Gastrocnemius medialis (tissue), 4 donors: ENCODE measurements around the gene GRIN2A. TPM values are rescaled to one million over a fixed set of nuclear protein-coding genes. Genes with fewer than 3 reads are reported as not detected.

Experiments used
- ATAC-seq, 2 donors: fragments of 150-250 bp; one replicate each; pipeline ENCODE4 v1.9.1; 2016
- DNase-seq, 2 donors: peaks; one replicate each; pipeline ENCODE4 v3.0.0-alpha.2; 2019
- H3K27ac ChIP-seq, 4 donors: fragments of 200-600 bp; sonication (generic); 1 replicate in 1 of 4; 2 replicates in 3 of 4; pipeline ENCODE4 v1.5.1; 2016 to 2018; ENCODE audit warnings: mild to moderate bottlenecking in 2 of 4, moderate library complexity in 1 of 4
- H3K27me3 ChIP-seq, 3 donors: fragments of 200-600 bp; sonication (generic) in 2 of 3; 1 replicate in 1 of 3; 2 replicates in 2 of 3; pipeline versions ENCODE4 v1.5.1 to v1.6.0; 2016 to 2019; ENCODE audit warnings: mild to moderate bottlenecking in 1 of 3, moderate library complexity in 1 of 3
- H3K36me3 ChIP-seq, 2 donors: fragments of 200-600 bp; sonication (generic) in 1 of 2; one replicate each; pipeline ENCODE4 v1.5.1; 2017 to 2018
- H3K4me1 ChIP-seq, 2 donors: fragments of 200-600 bp; sonication (generic) in 1 of 2; one replicate each; pipeline ENCODE4 v1.5.1; 2016 to 2017; ENCODE audit warnings: mild to moderate bottlenecking in 2 of 2
- H3K4me3 ChIP-seq, 4 donors: fragments of 200-600 bp; sonication (generic) in 3 of 4; 1 replicate in 1 of 4; 2 replicates in 3 of 4; pipeline ENCODE4 v1.5.1; 2016 to 2019; ENCODE audit warnings: mild to moderate bottlenecking in 2 of 4
- H3K9me3 ChIP-seq, 3 donors: fragments of 200-600 bp; sonication (generic) in 2 of 3; 1 replicate in 1 of 3; 2 replicates in 2 of 3; pipeline ENCODE4 v1.5.1; 2016 to 2019
- CTCF ChIP-seq, 5 experiments: fragments of 450-650 bp in 3 of 5; fragments of 200-600 bp in 2 of 5; sonication (generic) in 2 of 5; IDR thresholded peaks in 4 of 5; conservative IDR thresholded peaks in 1 of 5; 1 replicate in 4 of 5; 2 replicates in 1 of 5; pipeline ENCODE4 v1.5.1; 2016 to 2019; ENCODE audit warnings: antibody characterized with exemption in 5 of 5, mild to moderate bottlenecking in 3 of 5, moderate library complexity in 3 of 5
- POLR2A ChIP-seq, 2 donors: fragments of 450-650 bp; IDR thresholded peaks; one replicate each; pipeline ENCODE4 v1.6.1; 2017; ENCODE audit warnings: antibody characterized with exemption in 2 of 2, mild to moderate bottlenecking in 2 of 2, moderate library complexity in 2 of 2
- in situ Hi-C, 4 donors: fragments of 200-750 bp; cut with MboI; loops; one replicate each; pipeline versions ENCODE4 v1.15.0 to v1.8.0; 2017; ENCODE audit warnings: low sequenced_read_pairs in 4 of 4
- intact Hi-C: fragments of 100-400 bp; cut with DNase I; formaldehyde crosslinking; loops from one replicate; pipeline ENCODE4 v1.15.1; 2023; ENCODE audit warnings: low total_unique reads
- total RNA-seq, 4 donors: library from RNA; depleted of rRNA; stranded (reverse); fragments of >200 nt; gene quantifications; one replicate each; pipeline versions ENCODE4 v1.1.0 to v1.2.3, GENCODE V29; 2016

GRIN2A gene
- total RNA-seq, 4 donors from 2014 or later = 0.13 to 0.87 TPM; not detected in 2

- H3K4me3 ChIP-seq = no peak overlapping the region
- no peaks in the 10 kb centered on the region for H3K27me3 ChIP-seq
- no peaks in the 10 kb centered on the region for H3K9me3 ChIP-seq
- DNase-seq (no peak), ATAC-seq (no peak)
- in situ Hi-C loops (no loop called here), intact Hi-C loops (no loop called here)
- H3K4me1 ChIP-seq = no peaks in the 10 kb centered on the region
- H3K36me3 ChIP-seq = no peaks in the 10 kb centered on the region
- TF ChIP-seq POLR2A (IDR thresholded peaks at IDR 0.05) (no peak), CTCF (IDR thresholded peaks at IDR 0.05 in 4 of 5, conservative IDR thresholded peaks at IDR 0.05 in 1 of 5) (no peak)
- no peak overlapping the region for H3K27ac ChIP-seq
Measured at GRCh38 chr16:10065019-10065418, 117.2 kb downstream of the GRIN2A start.

GRCh38 chr16:10048850-10049249 is 133.4 kb downstream of the GRIN2A start:
- no peak overlapping the region for H3K27ac ChIP-seq
- TF ChIP-seq CTCF (IDR thresholded peaks at IDR 0.05 in 4 of 5, conservative IDR thresholded peaks at IDR 0.05 in 1 of 5) (no peak), POLR2A (IDR thresholded peaks at IDR 0.05) (no peak)
- ATAC-seq (no peak), DNase-seq (no peak)
- intact Hi-C loops = no loop called here
- no peaks in the 10 kb centered on the region for H3K4me1 ChIP-seq
- H3K9me3 ChIP-seq = no peaks in the 10 kb centered on the region
- H3K4me3 ChIP-seq = no peak overlapping the region
- H3K36me3 ChIP-seq = no peaks in the 10 kb centered on the region
- no peaks in the 10 kb centered on the region for H3K27me3 ChIP-seq
- in situ Hi-C loops = no loop called here

GRCh38 chr16:10045947-10046346 is 136.3 kb downstream of the GRIN2A start:
- no peak overlapping the region for H3K27ac ChIP-seq
- H3K4me1 ChIP-seq = no peaks in the 10 kb centered on the region
- no peak overlapping the region for H3K4me3 ChIP-seq
- TF ChIP-seq POLR2A (IDR thresholded peaks at IDR 0.05) (no peak), CTCF (IDR thresholded peaks at IDR 0.05 in 4 of 5, conservative IDR thresholded peaks at IDR 0.05 in 1 of 5) (no peak)
- H3K9me3 ChIP-seq = no peaks in the 10 kb centered on the region
- in situ Hi-C loops = no loop called here
- ATAC-seq = no peak
- DNase-seq = no peak
- intact Hi-C loops = no loop called here
- H3K36me3 ChIP-seq = no peaks in the 10 kb centered on the region
- no peaks in the 10 kb centered on the region for H3K27me3 ChIP-seq

GRCh38 chr16:10045291-10045775 is 136.9 kb downstream of the GRIN2A start:
- DNase-seq (no peak), ATAC-seq (no peak)
- Histone ChIP-seq H3K27me3 (peaks cover 0 to under 1% (median 0%) of the 10 kb centered on the region in 3 donors), H3K36me3 (no peaks in the 10 kb centered on the region), H3K9me3 (no peaks in the 10 kb centered on the region), H3K4me1 (no peaks in the 10 kb centered on the region), H3K27ac (no peak overlapping the region), H3K4me3 (no peak overlapping the region)
- in situ Hi-C loops = no loop called here
- no peak for TF ChIP-seq POLR2A (IDR thresholded peaks at IDR 0.05)
- no peak for TF ChIP-seq CTCF (IDR thresholded peaks at IDR 0.05 in 4 of 5, conservative IDR thresholded peaks at IDR 0.05 in 1 of 5)
- intact Hi-C loops = no loop called here
